Prostate gland (tissue), 2 donors: ENCODE measurements around the gene TMEM200B. TPM values are rescaled to one million over a fixed set of nuclear protein-coding genes. Genes with fewer than 3 reads are reported as not detected.
"Not testable (repeated sequence)": the region's sequence is repeated elsewhere in the genome, so short reads cannot be mapped to it uniquely, and the experiment has no call there.

ENCODE experiments used
- DNase-seq: peaks from one replicate; pipeline ENCODE4 v3.0.0-alpha.2; 2019; ENCODE audit warnings: low spot score
- H3K27ac ChIP-seq, 2 donors: fragments of 200-600 bp; sonication (generic); 2 replicates each; pipeline ENCODE4 v1.5.1; 2017 to 2019
- H3K27me3 ChIP-seq: fragments of 200-600 bp; sonication (generic); replicated peaks from 2 replicates; pipeline ENCODE4 v1.5.1; 2019; ENCODE audit not compliant: insufficient read depth
- H3K36me3 ChIP-seq, 2 donors: fragments of 200-600 bp; sonication (generic); 1 replicate in 1 of 2; 2 replicates in 1 of 2; pipeline versions ENCODE4 v1.5.1 to v1.8.1; 2017 to 2019
- H3K4me1 ChIP-seq: fragments of 200-600 bp; sonication (generic); replicated peaks from 2 replicates; pipeline ENCODE4 v1.5.1; 2019
- H3K4me3 ChIP-seq, 2 donors: fragments of 200-600 bp; sonication (generic); 2 replicates each; pipeline ENCODE4 v1.5.1; 2017 to 2019
- H3K9me3 ChIP-seq: fragments of 200-600 bp; sonication (generic); 2 replicates; pipeline ENCODE4 v1.5.1; 2017
- POLR2A ChIP-seq: fragments of 450-650 bp; IDR thresholded peaks from one replicate; pipeline ENCODE4 v1.6.1; 2016; ENCODE audit warnings: antibody characterized with exemption, mild to moderate bottlenecking
- POLR2AphosphoS5 ChIP-seq: sonication (generic); formaldehyde crosslinking; IDR thresholded peaks from one replicate; pipeline ENCODE4 v1.6.1; 2017; ENCODE audit warnings: antibody characterized with exemption
- WGBS: methylation state at CpG from one replicate; pipeline ENCODE4 v1.1.5; 2018; 5-methylcytosine and 5-hydroxymethylcytosine counted together
- intact Hi-C: fragments of 100-400 bp; cut with DNase I; formaldehyde crosslinking; loops from one replicate; pipeline ENCODE4 v1.14.2; 2022
- total RNA-seq, 2 donors: library from RNA; depleted of rRNA; stranded (reverse); fragments of >200 nt; gene quantifications; one replicate each; pipeline ENCODE4 v1.1.0, GENCODE V29; 2016
- TF ChIP-seq, protein P1 (sequence below), 4 experiments: fragments of 200-600 bp in 2 of 4; fragments of 450-650 bp in 2 of 4; sonication (generic) in 2 of 4; IDR thresholded peaks; 1 replicate in 3 of 4; 2 replicates in 1 of 4; pipeline ENCODE4 v1.5.1; 2016 to 2019; ENCODE audit warnings: antibody characterized with exemption in 4 of 4, mild to moderate bottlenecking in 2 of 4, moderate library complexity in 2 of 4

The TMEM200B gene
- total RNA-seq, 2 donors from 2014 or later, result 13.0 to 58.0 TPM

DNA sequence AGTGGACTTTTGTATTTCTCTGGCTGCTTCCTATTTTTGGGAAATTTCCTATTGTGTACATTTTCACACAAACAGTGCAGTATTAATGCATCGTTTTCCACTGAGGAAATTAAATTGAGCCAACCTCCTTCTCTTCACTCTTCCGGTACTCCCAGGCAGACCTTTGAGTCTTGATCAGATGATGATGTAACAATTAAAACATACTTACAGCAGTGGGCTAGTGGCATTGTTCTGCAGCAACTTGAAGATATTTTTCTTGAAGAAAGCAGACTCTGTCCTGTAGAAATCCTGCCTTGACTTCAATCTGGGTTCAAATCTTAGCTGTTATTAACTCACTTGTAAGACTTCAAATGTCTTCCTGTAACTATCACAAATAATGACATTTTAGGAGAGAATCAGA, 19.0 kb upstream of the TMEM200B start:
- Histone ChIP-seq H3K27ac (no peak overlapping the region), H3K4me1 (no peaks in the 10 kb centered on the region), H3K9me3 (no peaks in the 10 kb centered on the region), H3K36me3 (peaks cover 0 to under 1% of the 10 kb centered on the region in 2 donors), H3K27me3 (no peaks in the 10 kb centered on the region), H3K4me3 (no peak overlapping the region)
- TF ChIP-seq POLR2A, result no peak
- TF ChIP-seq POLR2AphosphoS5, result no peak
- TF ChIP-seq, protein P1, sequence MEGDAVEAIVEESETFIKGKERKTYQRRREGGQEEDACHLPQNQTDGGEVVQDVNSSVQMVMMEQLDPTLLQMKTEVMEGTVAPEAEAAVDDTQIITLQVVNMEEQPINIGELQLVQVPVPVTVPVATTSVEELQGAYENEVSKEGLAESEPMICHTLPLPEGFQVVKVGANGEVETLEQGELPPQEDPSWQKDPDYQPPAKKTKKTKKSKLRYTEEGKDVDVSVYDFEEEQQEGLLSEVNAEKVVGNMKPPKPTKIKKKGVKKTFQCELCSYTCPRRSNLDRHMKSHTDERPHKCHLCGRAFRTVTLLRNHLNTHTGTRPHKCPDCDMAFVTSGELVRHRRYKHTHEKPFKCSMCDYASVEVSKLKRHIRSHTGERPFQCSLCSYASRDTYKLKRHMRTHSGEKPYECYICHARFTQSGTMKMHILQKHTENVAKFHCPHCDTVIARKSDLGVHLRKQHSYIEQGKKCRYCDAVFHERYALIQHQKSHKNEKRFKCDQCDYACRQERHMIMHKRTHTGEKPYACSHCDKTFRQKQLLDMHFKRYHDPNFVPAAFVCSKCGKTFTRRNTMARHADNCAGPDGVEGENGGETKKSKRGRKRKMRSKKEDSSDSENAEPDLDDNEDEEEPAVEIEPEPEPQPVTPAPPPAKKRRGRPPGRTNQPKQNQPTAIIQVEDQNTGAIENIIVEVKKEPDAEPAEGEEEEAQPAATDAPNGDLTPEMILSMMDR (IDR thresholded peaks at IDR 0.05), result no peak
- WGBS, result 88% methylated on average over 2 of the region's 2 CpGs
- DNase-seq, result no peak
- intact Hi-C loops, result no loop called here

DNA sequence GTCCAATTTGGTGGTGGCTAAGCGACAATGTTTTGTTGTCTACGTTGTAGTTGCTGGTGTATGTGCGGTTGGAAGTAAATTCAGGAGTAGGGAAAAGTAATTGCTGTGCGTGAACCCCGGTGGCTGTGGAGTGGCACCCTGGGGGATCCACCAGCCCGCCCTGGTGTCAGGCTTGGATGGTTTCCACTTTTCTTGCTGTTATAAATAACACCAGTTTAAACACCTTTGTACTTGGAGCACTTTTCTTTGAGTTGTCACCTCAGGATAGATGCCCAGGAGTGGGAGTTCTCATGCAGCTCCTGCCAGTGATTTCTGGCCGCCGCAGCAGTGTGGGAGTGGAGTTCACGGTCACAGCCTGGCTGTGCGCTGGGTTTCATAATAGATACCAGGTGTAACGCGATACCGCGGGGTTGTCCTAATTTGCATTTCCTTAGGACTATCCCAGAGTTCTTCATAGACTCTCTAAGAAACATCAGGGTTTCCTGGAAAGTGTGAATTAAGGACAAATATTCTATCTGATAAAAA, 12.8 kb upstream of the TMEM200B start:
- Histone ChIP-seq H3K4me3 (no peak overlapping the region), H3K9me3 (no peaks in the 10 kb centered on the region), H3K4me1 (no peaks in the 10 kb centered on the region), H3K36me3 (no peaks in the 10 kb centered on the region), H3K27ac (no peak overlapping the region), H3K27me3 (no peaks in the 10 kb centered on the region)
- 42% methylated on average over 14 of the region's 14 CpGs for WGBS
- intact Hi-C loops, result no loop called here
- TF ChIP-seq, protein P1 (IDR thresholded peaks at IDR 0.05), result no peak
- TF ChIP-seq POLR2AphosphoS5, result no peak
- TF ChIP-seq POLR2A, result no peak
- DNase-seq, result no peak

DNA sequence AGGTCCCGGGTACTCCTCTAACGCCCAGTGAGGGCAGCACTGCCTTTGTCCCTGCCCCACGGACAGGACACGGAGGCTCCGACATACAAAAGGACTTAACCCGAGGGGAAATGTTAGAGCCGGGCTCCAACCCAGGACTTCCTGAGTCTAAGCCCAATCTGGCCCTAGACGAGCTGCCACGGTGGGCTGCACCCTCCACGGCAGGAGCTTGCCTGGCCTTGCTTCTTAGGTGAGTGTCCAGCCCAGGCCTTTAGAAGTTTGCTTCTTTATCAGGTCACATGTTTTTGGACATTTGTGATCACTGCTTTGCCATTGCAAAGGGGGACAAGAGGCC, 11.0 kb upstream of the TMEM200B start:
- no peak for DNase-seq
- no peaks in the 10 kb centered on the region for H3K4me1 ChIP-seq
- no peak for TF ChIP-seq POLR2AphosphoS5
- TF ChIP-seq, protein P1 (IDR thresholded peaks at IDR 0.05), result no peak
- TF ChIP-seq POLR2A, result no peak
- no peak overlapping the region for H3K27ac ChIP-seq
- H3K4me3 ChIP-seq, result no peak overlapping the region
- H3K9me3 ChIP-seq, result no peaks in the 10 kb centered on the region
- H3K27me3 ChIP-seq, result no peaks in the 10 kb centered on the region
- intact Hi-C loops, result no loop called here
- WGBS, result 64% methylated on average over 7 of the region's 10 CpGs
- H3K36me3 ChIP-seq, result no peaks in the 10 kb centered on the region

DNA sequence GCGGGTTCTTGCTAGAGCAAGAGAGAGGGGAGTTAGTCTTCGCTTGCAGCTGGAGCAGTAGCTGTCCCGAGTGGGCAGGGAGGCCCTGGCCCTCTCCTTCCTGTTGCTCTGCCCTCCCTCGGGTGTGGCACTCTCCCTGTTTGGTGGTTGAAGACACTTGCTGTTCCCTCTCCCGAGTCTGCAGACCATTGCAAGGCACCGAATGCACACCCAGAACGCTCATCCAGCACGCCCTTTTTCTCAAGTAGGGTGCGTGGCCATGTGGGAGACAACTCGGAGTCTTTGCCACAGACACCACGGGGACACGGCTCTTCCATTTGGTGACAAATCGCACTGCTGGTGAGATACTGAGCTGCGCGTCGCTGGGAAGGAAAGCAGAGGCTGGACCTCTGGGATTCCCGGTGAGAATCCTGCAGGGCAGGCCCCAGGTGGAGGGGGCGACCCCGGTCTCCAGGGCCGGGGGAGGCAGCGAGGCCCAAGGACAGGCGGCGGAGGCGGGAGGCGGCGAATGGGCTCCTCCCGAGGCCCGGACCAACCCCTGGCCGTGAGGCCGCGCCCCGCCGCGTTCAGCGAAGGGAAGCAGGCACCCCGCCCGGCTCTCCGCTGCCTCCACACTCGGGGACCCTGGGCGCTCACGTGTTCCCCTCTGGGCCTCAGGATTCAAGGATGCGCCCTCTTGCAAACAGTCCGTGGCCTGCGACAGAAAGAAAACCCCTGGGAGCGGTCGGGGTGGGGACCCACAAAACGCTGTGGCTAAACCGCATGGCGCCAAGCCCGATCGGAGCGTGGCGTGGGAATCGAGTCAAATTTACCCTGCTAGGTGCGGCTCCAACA, 10.4 kb upstream of the TMEM200B start:
- no peak for DNase-seq
- no peak overlapping the region for H3K4me3 ChIP-seq
- intact Hi-C loops, result no loop called here

DNA sequence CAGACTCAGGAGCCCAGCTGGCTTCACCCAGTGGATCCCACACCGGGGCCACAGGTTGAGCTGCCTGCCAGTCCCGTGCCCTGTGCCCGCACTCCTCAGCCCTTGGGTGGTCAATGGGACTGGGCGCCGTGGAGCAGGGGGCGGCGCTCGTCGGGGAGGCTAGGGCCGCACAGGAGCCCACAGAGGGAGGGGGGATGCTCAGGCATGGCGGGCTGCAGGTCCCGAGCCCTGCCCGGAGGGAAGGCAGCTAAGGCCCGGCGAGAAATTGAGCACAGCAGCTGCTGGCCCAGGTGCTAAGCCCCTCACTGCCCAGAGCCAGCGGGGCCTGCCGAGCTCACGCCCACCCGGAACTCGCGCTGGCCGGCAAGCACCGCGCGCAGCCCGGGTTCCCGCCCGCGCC, 7.4 kb upstream of the TMEM200B start:
- intact Hi-C loops, H3K27me3 ChIP-seq, H3K4me3 ChIP-seq, H3K27ac ChIP-seq, H3K4me1 ChIP-seq, H3K9me3 ChIP-seq, DNase-seq, H3K36me3 ChIP-seq: not testable (repeated sequence)
- 95% methylated on average over 11 of the region's 29 CpGs for WGBS

More for the DNA sequence above, 10.4 kb upstream of the TMEM200B start:
- Histone ChIP-seq H3K4me1 (no peaks in the 10 kb centered on the region), H3K36me3 (no peaks in the 10 kb centered on the region), H3K9me3 (no peaks in the 10 kb centered on the region), H3K27ac (no peak overlapping the region), H3K27me3 (no peaks in the 10 kb centered on the region)
- 73% methylated on average over 44 of the region's 55 CpGs for WGBS
- TF ChIP-seq POLR2A (no peak), POLR2AphosphoS5 (no peak)
- TF ChIP-seq, protein P1 (IDR thresholded peaks at IDR 0.05), result no peak
